HG02884 (cell line): ENCODE data around the gene GGT1.
"Not testable (repeated sequence)": the region's sequence is repeated elsewhere in the genome, so short reads cannot be mapped to it uniquely, and the experiment has no call there.

Experiments used
- ATAC-seq: cut with Tn5 transposase; IDR thresholded peaks from one replicate; pipeline ENCODE4 v1.9.1; 2021; ENCODE audit warnings: mild to moderate bottlenecking, moderate library complexity; ENCODE audit not compliant: unreplicated experiment

GGT1 gene

DNA sequence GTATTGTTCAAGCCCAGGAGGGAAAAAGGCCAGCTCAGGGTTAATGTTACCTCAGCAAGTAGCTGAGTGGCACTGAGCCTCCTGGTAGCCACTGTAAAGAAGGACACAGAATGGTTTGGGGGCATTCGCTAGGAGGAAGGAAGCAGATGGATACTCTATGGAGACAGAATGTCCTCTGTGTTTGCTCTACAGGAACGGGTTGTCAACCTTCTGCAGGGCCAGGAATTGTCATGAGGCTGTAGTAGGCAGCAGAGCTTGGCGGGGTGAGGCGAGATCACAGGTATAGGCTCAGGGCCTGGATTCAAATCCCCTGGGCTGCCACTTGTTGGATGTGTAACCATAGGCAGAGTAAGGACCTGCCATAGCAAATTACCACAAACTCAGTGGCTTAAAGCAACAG lies 7.1 kb upstream of the GGT1 start:
- no peak for ATAC-seq

DNA sequence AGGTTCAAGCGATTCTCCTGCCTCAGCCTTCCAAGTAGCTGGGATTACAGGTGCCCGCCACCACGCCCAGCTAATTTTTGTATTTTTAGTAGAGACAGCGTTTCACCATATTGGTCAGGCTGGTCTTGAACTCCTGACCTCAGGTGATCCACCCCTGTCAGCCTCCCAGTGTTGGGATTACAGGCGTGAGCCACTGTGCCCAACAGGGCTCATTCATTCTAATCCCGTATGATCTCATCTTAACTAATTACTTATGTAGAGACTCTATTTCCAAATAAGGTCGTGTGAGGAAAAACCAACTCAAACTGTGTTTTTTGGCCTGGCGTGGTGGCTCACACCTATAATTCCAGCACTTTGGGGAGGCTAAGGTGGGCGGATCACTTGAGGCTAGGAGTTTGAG lies 5.9 kb upstream of the GGT1 start:
- not testable (repeated sequence) for ATAC-seq

GRCh38 chr22:24599514-24599913 lies 3.5 kb upstream of the GGT1 start:
- ATAC-seq: no peak

DNA sequence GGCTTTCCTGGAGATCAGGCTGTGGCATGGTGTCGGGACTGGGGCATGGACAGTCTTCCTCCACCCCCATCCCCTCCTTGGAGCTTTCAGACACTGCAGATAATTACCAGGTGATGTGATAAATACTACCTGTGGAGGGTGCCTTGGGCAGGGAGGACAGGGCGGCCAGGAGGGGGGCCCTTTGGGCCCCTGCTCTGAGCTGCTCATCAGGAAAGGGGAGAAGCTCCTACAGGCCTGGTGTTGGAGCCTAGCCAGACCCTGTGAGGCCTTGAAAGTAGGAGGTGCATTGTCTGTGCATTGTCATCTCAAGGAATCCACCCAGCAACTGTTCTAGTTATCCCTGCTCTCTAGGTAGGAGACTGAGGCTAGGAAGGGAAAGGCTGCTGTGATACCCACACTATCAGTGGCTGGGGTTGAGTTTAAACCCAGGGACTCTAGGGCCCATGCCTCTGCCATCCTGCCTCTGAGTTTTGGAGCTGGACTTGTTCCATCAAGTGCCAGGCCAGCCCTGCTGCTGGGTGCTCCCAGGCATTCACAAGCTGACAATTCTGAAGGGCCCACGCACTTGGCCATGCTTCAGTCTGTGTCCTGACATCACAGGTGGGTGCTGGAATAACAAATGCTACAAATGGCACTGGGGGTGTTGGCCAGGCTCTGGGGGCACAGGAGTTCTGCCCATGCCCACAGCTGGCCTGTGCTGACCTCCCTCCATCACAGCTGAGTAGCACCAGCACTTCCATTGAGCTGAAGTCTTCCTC lies 2.9 kb upstream of the GGT1 start:
- not testable (repeated sequence) for ATAC-seq

DNA sequence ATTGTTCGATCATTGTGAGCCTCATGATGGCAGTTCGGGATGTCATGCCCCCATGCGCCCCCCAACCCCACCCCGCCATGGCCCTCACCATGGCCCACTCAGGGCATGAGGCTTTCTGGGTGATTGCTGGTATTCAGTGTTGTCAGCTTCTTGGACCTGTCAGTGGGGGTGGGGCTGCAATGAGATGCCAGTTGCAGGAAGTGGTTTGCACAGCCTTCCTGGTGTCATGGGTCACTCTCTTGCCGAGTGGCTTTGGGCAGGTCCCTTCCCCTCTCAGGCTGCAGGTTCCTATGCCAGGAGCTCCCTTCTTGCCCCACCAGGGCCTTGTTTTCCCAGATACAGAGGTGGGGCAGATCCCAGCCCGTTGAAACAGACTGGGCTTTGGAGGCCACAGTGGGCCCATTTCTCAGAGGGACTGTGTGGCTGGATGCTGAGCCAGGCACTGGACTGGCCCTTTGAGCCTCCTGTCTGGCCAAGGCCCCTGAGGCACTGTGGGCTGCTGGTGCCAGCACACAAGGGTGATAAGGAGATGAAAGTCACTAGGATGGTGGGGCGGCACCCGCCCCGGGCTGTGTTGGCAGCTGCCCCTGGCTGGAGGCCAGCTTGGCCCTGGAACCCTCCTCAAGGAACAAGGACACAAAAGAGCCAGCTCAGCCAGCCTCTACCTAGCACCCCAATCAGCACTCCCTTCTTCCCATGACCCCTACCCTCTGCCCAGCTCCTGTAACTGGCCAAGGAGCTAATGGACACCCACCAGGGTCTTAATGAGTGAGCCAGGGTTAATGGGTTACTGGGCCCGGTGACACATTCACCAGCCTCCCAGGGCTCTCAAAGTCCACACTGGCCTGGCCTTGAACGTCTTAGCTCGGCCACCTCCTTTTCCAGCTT lies 1.5 kb upstream of the GGT1 start:
- no peak for ATAC-seq

GRCh38 chr22:24602105-24602749 lies 766 bp upstream of the GGT1 start:
- ATAC-seq: not testable (repeated sequence)

DNA sequence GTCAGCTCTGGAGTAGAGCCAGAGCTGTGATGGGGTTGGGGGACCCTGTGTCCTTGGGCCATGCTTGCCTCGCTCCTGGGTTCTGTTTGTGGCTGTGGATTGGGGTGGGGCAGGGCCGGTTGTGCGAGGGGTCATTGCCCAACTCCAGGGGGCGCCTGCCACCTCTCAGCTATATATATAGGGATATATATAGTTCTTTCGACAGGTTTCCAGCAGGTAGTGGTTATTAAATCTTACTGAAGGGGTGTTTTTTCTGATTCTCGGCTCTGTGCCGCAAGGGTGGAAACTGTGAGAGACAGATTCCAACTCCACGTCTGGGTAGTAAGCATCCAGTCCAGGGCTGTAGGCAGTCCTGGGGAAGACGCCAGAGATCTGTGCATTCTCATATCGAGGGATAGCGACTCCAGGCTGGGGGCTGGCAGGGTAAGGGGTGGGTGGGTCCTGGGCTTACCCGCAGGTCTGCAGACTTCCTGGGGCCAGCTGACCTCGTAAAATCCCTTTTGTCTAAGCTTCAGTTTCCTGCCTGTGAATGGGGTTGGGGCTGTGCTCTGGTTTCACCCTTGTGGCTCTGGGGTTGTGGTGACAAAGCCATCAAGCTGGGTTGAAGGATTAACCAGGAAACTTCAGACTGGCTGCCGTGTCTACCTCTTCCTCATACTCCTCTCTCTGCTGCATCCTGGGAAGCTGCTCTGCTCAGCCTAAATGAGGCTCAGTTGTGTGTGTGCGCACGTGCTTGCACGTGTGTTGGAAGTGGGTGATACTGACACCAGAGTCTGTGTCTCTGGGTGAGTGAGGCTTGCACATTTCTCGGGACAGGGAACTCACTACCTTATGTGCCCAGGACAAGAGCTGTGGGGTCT lies 1.0 kb downstream of the GGT1 start:
- not testable (repeated sequence) for ATAC-seq

DNA sequence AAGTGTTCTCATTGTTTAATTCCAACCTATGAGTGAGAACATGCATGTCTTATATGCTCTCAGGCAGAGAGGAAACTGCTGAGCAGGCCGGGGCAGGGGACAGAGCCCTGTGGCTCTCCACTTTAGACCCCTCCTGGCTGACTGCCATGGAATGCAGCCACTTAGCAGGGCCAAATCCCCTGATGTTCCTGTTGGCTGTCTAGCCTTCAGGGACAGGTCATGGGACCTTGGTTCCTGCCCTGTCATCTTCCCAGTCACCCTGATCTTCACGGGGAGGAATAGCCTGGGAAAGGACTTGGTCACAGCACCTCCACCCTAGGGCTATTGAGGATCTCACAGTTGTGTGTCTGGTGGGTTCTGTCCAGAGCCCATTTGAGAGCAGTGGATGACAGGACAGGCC lies 3.3 kb downstream of the GGT1 start:
- not testable (repeated sequence) for ATAC-seq

GRCh38 chr22:24607429-24607983 lies 4.5 kb downstream of the GGT1 start:
- ATAC-seq: not testable (repeated sequence)

- not testable (repeated sequence) for ATAC-seq
Measured at GRCh38 chr22:24608327-24608726, 5.3 kb downstream of the GGT1 start.

GRCh38 chr22:24609888-24610287 lies 6.9 kb downstream of the GGT1 start:
- not testable (repeated sequence) for ATAC-seq

GRCh38 chr22:24614794-24615193 lies 11.8 kb downstream of the GGT1 start:
- not testable (repeated sequence) for ATAC-seq

- not testable (repeated sequence) for ATAC-seq
Measured at GRCh38 chr22:24621244-24621643, 18.3 kb downstream of the GGT1 start.

- not testable (repeated sequence) for ATAC-seq
Measured at GRCh38 chr22:24622596-24622995, 19.6 kb downstream of the GGT1 start.

DNA sequence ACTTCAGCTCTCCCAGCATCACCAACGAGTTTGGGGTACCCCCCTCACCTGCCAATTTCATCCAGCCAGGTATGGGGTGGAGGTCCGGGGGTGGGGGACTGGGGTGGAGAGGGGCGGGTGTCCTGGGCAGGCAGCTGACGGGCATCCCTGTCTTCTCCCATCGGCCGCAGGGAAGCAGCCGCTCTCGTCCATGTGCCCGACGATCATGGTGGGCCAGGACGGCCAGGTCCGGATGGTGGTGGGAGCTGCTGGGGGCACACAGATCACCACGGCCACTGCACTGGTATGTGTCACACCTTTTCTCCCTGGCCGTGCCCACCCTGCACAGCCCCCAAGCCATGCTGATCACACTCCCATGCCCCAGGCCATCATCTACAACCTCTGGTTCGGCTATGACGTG lies 24.9 kb downstream of the GGT1 start:
- ATAC-seq: not testable (repeated sequence)

- not testable (repeated sequence) for ATAC-seq
Measured at GRCh38 chr22:24629069-24629468, 26.1 kb downstream of the GGT1 start.

GRCh38 chr22:24630812-24631427 lies 27.9 kb downstream of the GGT1 start:
- ATAC-seq: not testable (repeated sequence)

GRCh38 chr22:24631430-24632122 lies 28.6 kb downstream of the GGT1 start:
- ATAC-seq: not testable (repeated sequence)

DNA sequence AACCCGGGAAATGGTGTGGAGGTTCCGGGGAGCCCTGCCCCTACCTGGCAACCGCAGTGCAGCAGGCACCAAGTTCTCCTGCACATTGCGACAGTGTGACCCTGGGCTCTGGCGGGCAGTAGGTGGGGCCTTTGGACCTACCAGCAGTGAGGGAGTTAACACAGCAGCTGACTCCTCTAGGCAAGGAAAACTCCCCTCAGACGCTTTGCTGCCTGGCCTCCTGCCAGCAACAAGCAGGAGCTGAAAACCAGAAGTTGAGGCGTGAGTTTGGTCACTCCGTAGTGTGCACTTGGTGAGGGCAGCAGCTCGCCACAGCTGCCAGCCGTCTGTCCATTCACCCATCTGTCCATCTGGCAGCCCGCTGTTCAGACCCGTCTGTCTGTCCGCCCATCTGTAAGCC lies 29.6 kb downstream of the GGT1 start:
- ATAC-seq: not testable (repeated sequence)
